GM12801 (cell line): ENCODE data around the gene ALDH8A1.

Experiments used
- TF ChIP-seq, protein P1 (sequence below): IDR thresholded peaks from one replicate; pipeline ENCODE4 v1.5.1; 2011; ENCODE audit warnings: control low read depth; ENCODE audit not compliant: insufficient read length; ENCODE audit errors: extremely low read depth

Gene ALDH8A1

GRCh38 chr6:134880487-134881190, 69.3 kb downstream of the ALDH8A1 start:
- TF ChIP-seq, protein P1, sequence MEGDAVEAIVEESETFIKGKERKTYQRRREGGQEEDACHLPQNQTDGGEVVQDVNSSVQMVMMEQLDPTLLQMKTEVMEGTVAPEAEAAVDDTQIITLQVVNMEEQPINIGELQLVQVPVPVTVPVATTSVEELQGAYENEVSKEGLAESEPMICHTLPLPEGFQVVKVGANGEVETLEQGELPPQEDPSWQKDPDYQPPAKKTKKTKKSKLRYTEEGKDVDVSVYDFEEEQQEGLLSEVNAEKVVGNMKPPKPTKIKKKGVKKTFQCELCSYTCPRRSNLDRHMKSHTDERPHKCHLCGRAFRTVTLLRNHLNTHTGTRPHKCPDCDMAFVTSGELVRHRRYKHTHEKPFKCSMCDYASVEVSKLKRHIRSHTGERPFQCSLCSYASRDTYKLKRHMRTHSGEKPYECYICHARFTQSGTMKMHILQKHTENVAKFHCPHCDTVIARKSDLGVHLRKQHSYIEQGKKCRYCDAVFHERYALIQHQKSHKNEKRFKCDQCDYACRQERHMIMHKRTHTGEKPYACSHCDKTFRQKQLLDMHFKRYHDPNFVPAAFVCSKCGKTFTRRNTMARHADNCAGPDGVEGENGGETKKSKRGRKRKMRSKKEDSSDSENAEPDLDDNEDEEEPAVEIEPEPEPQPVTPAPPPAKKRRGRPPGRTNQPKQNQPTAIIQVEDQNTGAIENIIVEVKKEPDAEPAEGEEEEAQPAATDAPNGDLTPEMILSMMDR, result no peak

DNA sequence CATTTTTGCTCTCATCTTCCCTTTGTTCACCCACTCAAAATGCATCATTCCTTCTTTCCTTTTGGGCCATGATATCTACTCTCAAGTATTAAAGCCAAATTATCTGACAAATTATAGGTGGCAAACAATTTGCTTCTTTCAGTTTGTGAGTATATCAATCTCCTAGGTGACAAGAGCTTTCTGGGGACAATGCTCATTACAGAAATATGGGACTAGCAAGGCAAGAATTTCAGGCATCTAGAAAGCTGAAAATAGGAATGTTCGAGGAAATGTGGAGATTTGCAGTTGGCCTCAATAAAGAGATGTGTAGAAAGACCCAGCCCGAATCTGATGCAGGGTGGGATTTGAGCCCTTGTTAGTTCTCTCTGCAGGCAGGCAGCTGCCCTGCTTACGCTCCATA, 71.8 kb downstream of the ALDH8A1 start:
- TF ChIP-seq, protein P1, result no peak

DNA sequence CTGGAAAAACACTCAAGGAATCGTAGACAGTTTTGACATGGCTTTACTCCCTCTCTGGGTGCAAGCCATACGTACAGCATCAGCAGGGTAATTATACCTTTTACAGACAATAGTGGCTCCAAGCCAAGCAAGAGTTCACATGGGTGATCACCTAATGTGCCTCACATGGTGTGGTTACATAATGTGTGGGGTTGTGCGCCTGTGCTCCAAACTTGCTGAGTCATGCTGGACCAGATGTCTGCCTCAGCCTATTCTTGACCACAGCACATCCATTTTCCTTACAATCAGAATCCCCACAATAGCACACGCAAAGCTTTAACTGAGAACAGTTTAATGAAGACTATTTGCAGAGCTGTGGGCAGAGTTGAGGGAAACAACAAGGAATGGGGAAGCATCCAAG, 74.5 kb downstream of the ALDH8A1 start:
- TF ChIP-seq, protein P1, result no peak

DNA sequence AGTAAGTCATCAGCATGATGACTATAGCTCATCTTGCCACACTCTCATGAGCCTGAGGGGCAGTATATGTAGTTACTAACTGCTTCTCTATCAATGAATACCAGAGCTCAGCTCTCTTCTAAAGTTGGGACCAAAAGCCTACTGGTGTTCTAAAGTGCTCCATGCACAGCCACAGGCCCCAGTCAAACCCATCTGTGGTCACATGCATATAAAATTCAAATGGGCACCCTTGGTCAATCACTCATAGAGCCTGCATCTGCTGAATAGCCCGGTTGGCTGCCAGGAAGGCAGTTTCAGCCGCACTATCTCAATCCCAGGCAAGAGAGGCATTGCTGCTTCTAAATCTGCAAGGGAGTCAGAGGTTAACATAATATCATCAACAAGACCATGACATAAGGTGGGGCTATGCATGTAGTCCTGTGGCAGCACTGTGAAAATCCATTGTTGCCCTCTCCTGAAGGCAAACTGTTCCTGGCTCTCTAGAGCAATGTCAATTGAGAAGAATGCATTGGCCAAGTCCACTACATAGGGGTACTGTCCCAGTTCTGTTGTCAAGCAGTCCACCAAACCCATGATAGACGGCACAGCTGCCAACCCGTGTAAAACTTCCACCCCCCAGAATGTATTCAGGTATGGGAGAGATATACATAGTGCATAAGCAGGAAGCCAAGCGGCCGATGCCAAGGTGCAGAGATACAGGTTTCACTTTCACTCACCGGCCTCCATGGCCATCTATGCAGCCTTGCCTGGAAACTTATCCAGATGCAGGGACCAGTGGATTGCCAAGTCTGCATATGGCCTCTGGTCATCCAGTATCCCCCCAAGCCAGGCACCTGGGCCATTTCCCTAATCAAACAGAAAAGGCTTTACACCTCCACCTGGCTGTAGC, 76.2 kb downstream of the ALDH8A1 start:
- TF ChIP-seq, protein P1, result no peak

- TF ChIP-seq, protein P1, result no peak
These were observed 79.0 kb downstream of the ALDH8A1 start for GRCh38 chr6:134870677-134871498.

GRCh38 chr6:134868812-134869211, 81.1 kb downstream of the ALDH8A1 start:
- TF ChIP-seq, protein P1, result no peak
